GM21717 (cell line): ENCODE data around the gene TMEM169.
A peak's percentile ranks its signal among the peaks of the same experiment; 100 is the strongest.

Source experiments
- ATAC-seq: cut with Tn5 transposase; IDR thresholded peaks from one replicate; pipeline ENCODE4 v1.9.1; 2021; ENCODE audit warnings: mild to moderate bottlenecking, moderate library complexity; ENCODE audit not compliant: unreplicated experiment

Gene TMEM169, protein sequence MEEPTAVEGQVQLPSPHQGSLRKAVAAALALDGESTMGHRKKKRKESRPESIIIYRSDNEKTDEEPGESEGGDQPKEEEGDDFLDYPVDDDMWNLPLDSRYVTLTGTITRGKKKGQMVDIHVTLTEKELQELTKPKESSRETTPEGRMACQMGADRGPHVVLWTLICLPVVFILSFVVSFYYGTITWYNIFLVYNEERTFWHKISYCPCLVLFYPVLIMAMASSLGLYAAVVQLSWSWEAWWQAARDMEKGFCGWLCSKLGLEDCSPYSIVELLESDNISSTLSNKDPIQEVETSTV

DNA sequence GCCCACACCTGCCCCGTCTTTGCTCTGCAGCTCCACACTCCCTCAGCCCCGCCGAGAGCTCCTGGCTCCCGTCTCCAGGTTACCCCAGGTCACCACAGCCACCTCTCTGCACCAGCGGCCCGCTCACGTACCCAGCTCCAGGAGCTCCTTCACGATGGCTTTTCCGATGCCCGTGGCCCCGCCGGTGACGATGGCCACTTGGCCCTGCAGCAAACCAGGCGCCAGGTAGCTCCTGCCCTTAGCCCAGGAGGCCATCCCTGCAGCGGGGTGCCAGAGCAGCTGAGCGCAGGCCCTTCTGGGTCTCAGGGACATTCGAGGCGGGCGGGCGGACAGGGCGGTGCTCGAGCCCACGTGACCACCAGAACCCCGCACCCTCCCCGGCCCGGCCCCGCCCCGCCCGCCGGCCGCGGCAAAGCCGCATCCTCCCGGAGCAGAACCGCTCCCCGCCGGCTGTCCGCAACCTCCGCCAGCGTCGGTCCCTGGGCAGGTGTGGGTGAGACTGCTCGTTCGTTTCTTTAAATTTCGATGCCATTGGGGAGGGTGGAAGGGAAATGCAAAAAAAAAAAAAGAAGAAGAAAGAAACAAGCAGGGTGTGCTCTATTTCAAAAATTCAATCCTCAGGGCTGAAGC, at the start of gene TMEM169, which contains the start of gene PECR:
Gene TMEM169 (plus strand): TSS at position 433 of the 630 bp plus-strand sequence. CDS start 14,045 bp downstream, outside the sequence.
Gene PECR (minus strand): TSS at position 323 of the 630 bp plus-strand sequence. CDS start 68 bp downstream, at position 255.
- peak; percentile 93 for ATAC-seq

DNA sequence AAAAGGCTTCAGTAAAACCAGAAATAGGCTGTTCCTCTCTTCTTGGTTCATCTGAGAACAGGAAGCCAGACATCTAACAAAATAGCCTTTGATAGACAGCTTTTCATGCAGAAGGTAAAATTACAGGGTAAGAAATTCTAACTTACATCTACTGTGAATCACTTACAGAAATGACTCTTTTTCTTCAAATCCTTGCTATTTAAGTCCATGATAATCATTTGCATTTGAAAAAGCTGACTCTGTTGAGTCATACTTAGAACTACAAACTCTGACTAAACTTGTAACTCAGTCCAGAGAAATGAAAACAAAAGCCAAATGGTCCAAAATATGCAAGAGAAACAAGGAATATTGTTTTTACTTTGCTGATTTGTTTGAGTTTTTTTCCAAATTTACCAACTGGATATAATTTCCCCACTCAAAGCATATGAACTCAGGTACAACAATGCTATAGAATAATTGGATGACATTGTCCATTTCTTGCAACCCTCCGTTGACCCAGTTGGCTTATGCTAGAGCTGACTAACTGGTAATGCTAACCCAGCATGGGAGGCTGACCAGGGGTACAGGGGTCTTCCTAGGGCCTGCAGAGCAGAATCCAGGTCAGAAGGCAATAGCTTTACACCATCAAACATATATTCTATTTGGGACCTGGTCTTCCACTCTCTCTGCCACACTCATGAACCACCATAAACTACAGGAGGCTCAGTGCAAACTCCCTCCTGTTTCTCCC, 49.6 kb upstream of the TMEM169 start:
- peak; percentile 81 for ATAC-seq

DNA sequence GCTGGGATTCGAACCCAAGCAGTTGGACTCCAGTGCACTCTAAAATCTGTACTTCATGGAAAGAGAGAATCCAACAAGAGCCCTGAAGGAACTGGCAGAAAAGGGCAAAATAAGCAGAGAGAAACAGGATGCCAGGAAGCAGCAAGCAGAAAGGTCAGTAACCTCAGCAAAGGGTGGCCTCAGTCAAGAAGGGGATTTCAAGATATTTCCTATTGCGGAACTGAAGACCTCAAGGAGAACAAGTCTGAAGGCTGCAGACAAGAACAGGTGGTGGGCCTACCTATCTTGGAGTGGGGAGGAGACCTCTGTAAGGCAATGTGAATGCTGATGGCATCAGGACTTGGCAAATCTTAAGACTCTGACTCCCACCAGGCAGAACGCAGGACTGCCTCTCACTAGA, 48.3 kb upstream of the TMEM169 start:
- peak; percentile 41 for ATAC-seq

DNA sequence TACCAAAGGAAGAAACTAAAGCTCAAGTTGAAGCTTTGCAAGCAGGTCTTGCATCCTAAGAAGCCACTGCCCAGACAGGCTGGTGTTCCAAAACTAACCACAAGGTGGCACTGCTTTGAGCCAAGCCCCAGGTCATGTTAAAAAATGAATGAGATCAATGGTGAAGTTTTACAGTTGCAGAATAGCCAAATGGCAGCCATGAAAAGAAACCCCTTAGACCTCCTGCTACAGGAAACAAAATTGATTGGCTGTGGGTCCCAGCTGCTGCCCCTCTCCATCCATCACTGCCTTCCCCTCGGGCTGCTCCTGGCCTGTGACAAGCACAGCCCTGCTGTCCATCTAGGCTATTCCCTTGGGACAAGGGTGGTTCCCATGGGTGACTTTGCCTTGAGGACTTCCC, 47.7 kb upstream of the TMEM169 start:
- ATAC-seq = peak; percentile 34

DNA sequence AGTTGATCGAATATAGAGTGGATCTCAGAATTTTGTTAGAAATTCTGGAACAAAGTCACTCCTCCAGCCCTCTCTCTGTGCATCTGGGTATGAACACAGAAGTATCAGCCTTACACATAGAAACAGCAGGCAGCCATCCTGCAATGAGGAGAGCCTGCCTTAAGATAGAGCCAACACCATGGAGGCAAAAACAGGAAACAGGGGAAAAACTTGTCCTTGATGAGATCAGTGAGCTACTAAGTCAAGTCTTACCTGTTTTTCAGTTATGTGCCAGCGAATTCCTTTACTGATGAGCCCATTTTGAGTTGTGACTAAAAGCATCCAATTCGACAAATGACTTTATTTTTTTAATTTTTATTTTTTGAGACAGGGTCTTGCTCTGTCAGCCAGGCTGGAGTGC, 41.8 kb upstream of the TMEM169 start:
- ATAC-seq = no peak

DNA sequence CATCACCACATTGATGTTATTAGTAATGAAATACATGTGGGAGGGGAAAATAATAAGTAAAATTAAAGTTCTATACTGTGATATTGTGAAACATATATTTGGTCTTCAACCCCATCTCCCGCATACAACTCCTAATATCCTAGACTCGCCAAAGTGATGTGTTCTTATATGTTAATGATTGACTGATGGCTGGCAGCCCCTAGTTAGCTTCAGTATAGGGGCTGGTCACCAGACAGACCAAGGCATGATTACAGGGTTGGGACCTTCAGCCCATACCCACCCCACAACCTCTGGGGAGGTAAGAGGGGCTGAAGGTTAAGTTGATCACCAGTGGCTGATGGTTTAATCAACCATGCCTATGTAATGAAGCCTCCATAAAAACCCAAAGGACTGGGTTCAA, 40.3 kb upstream of the TMEM169 start:
- ATAC-seq = no peak

DNA sequence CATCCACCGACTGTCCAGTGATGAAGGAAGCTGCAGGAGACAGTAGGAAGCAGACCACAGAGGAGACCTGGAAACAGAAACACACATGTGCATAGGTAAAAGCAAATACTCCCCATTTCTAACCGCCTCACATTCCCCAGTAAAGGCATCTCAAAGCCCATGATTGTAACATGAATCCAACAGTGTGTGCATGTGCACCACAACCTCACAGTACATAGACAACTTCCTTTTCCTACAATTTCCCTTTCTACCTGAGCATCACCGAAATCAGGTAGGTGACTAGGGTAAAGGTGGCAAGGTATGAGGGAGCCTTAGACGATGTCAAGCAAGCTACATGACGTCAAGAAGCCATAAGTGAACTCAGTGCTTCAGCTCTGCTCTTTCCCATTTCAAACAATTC, 37.8 kb upstream of the TMEM169 start:
- no peak for ATAC-seq

DNA sequence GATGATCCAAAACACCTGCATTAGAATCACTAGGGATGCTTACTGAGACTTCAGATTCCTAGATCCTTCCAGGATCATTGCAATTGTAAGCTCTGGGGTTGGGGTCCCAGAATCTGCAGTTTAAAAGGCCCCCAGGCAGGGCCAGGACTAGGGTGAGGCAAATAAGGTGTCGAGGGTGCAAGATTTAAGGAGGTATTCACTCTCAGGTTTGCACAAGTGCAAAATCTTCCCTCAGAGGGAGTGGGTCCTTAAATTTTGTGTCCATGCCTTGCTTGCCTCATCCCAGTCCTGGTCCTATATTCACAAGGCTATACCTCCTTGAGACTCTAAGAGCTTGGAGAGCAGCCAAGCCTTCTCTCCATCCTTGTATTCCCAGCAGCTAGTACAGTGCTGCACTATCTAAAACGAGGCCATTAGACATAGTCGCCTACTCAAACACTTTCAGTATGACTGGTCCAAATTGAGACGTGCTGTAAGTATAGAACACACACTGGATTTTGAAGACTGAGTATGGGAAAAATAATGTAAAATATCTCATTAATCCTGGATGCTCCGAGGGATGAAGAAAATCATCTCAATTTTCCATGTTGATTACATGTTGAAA, 36.7 kb upstream of the TMEM169 start:
- ATAC-seq = peak; percentile 96

DNA sequence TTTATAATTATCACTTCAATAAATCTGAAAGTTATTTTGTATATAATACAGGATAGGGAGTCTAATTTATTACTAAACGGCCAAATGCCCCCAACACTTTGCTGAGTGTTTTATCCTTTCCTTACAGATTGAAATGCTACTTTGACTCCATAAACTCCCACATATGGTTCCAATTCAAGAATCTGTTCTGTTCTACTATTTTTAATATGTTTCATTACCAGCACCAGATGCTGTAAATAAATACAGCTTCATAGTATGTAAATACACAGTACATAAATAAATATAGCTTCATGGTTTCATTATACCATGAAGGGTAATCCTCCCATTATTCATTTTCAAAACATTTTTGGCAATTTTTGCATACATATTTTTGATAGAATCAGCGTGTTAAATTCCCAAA, 34.3 kb upstream of the TMEM169 start:
- ATAC-seq = no peak

DNA sequence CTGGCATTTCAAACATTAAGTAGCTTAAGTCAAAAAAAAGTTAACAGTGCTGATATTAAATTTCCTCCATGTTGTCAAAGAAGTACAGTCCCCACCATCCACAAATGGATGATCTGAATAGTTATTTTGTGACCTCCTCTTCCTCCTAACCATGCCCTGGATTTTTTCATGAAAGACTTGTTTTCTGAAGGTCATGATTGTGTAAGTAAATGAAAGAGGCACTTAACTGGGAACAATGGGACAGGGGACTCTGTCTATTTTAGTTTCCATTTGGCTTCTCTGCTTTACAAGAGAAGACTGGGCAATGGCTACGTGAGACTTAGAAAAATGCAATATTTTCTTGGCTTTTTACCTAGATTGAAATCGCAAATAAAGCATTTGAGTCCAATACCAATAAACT, 32.3 kb upstream of the TMEM169 start:
- ATAC-seq = no peak

DNA sequence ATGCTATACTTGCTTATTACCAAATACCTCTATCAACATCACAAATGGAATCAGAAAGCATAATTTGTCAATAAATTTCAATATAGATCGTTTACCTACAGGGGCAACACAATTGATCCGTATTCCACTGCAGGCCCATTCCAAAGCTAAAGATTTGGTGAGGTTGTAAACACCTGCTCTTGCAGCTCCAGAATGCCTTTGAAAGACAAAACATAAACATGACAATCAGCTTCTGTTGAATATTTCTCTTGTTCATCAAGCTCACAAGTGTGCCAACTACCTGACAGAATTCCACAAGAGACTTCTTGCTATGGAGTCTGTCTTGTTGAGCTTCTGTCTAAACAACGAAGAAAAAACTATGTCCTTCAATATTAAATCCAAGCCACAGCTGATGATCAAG, 30.4 kb upstream of the TMEM169 start:
- no peak for ATAC-seq

DNA sequence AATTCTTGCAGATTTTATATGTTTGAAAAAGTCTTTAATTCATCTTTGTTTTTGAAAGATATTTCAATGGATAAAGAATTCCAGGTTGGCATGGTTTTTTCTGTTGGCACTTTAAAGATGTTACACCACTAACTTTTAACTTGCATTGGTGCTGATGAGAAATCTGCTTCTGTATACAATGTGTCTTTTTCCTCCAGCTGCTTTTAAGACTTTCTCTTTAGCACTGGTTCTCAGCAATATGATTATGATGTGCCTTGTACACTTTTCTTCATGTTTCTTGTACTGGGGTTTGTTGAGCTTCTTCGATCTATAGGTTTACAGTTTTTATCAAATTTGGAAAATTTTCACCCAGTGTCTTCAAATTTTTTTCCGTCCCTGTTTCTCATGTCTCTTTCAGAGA, 29.3 kb upstream of the TMEM169 start:
- ATAC-seq = no peak

DNA sequence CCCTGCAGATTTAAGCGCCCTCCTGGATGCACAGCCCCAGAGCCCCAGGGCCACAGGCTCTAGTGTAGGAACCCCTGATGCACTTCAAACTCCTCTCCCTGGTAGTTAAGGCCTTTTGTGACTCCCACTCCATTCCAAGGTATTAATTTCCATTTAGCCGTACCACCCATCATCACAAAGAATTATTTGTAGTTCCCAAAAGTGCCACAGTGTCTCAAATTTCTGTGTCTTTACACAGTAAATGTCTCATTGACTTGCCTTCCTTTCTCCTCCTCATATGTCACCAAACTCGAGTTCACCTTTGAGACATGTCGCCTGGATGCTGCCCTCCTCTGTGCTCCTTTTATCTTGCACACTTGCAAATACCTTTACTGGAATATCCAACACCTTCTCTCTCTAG, 26.0 kb upstream of the TMEM169 start:
- ATAC-seq = no peak

DNA sequence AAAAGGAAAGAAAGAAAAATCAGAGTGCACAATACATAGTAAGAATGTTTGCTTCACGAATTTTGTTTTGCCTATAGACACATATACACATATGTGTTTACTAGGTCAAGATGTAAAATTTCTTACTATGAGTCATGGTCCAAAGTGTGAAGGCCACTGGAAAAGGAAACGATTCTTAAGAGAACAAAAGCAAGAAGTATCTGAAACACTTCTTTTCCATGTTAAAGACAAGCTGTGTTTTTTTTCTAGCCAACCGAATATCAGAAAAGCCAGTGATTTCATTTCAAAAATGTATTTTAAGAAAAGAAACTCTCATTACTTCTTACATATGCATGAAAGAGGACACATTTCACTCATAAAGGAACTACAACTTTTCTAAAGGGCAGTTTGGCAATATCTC, 25.0 kb upstream of the TMEM169 start:
- peak; percentile 43 for ATAC-seq

DNA sequence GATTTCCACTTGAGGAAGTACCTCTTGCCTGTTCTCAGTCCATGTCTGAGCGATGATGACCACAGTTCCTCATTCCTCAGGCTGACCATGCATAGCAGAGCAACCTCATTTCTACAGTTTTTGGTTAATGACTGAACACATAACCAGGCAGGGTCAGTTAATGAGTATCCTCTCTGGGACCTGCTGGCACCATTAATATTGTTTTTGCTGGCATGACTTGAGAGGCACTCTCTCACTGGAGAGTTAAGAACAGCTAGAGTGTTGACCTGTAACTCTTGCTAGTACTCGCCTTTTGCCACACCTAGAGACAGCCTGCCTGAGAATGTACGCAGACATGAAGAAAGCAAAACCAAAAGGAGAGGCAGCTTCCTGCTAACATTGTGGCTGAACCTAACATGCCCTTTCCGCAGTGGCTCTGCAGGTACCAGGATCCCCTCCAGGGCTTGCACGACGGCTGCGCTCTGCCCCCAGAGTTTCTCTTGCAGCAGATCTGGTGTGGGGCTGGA, 24.0 kb upstream of the TMEM169 start:
- ATAC-seq = peak; percentile 91

DNA sequence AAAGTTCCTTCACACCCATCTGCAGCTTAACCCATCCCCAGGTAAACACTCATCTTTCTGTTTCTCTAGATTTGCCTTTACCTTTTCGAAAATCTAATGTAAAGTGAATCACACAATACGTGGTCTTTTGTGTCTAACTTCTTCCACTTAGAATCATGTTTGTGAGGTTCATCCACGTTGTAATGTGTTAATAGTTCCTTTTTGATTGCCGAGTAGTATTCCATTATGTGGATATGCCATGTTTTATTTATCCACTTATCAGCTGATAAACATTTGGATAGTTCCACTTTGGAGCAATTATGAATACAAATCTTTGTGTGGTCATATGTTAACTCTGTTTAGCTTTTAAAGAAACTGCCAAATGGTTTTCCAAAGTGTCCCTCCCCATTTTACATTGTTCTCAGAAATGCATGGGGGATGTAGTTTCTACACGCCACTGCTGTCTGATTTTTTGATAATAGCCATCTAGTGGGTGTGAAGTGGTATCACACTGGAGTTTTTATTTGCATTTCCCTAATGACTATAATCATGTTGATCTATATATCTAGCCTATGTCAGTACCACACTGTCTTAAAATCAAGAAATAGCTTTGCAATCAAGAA, 22.4 kb upstream of the TMEM169 start:
- no peak for ATAC-seq

DNA sequence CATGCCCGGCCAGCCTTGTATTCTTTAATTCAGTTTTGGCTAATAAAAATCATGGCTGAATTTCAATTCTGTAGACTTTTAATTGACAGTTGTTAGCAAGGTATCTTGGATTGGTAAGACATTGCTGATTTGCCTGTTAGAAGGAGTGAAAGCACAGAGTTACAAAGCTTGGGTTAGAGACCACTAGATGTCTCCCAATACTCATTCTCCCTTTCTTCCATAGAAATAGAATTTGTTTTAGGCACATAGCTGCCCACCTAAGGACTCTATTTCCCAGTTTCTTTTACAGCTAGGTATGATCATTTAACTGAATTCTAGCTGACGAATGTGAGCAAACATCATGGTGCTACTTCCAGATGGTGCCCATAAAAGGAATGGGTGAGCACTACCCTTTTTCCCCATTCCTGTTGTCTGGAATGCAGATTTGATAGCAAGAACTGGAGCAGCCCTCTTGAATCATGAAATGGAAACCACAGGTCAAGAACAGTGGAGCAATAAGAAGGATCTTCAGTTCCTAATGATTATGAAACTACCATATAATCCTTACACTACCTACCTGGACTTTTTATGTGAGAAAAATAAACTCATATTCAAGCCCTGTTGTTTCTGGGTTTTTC, 17.6 kb upstream of the TMEM169 start:
- no peak for ATAC-seq

DNA sequence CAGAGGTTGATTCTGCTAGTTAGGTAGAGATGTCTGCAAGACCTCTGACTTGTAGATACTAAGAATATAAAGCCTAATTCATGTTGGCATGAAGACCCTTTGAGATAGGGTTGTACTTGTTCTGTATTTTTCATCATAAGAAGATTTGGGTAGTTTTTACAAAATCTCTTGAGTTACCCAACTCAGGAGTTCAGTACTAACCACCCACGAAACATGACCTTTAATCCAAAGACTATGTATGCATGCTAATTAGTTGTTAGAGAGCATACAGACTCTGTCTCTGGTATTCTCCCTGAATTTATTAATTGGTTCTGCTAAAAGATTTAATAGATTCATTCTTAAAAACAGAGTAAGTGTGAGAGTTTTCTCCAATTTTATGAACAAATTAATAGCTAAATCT, 17.1 kb upstream of the TMEM169 start:
- no peak for ATAC-seq

DNA sequence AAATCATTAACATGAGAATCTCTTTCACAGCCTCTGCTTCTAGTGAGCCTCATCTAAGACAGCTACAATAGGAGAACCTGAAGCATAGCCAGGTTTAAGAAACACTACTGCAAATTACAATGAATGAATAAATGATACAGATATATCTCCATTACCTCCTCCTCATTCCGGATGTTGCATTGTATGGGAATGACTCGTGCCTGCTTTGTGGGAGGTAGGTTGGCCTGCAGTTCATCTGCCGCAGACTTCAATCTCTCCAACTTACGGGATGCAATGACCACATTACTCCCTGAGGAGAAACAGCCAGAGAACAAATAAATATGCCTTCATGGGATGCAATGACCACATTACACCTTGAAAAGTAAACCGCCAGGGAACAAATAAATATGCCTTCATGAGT, 15.5 kb upstream of the TMEM169 start:
- ATAC-seq = no peak

DNA sequence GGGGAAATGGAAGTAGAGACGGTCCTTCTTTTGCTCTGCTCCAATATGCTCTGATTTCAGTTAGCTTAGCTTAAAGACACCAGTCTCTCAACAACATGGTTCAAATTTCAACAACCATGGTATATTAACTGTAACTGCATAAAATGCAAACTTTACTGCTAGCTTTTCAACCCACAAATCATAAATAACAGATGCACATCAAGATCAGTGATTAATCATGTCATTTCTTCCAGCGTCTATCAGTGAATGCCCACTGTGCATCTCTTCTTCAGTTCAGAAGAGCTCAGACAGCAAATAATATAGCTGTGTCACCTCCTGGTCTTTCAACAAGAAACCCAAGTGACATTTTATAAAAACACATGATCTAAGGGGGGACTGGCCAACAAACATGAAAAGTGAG, 12.7 kb upstream of the TMEM169 start:
- no peak for ATAC-seq
